Right renal pelvis (tissue), 4 donors: ENCODE measurements around the gene PAQR4. TPM values are rescaled to one million over a fixed set of nuclear protein-coding genes. Genes with fewer than 3 reads are reported as not detected.

ENCODE experiments used
- DNase-seq, 4 donors: peaks; one replicate each; pipeline ENCODE4 v3.0.0-alpha.2; 2013; ENCODE audit warnings: low read depth in 4 of 4, low spot score in 3 of 4, missing footprints in 1 of 4
- polyA plus RNA-seq, 4 donors: library from polyadenylated mRNA; unstranded; fragments of 120-200 nt; gene quantifications; one replicate each; pipeline ENCODE4 v1.2.1, GENCODE V29; 2013; ENCODE audit not compliant: insufficient read length in 4 of 4

PAQR4 gene
- polyA plus RNA-seq, 4 donors: 8.6 to 12.7 (median 10.4) TPM

- DNase-seq: no peak
Observed at GRCh38 chr16:2963723-2964474, 5.2 kb upstream of the PAQR4 start, which contains the start of gene KREMEN2. Gene KREMEN2 (plus strand): TSS chr16:2964275. CDS start chr16:2964521, 246 bp downstream.

- no peak for DNase-seq
Observed at GRCh38 chr16:2964475-2965336, 4.4 kb upstream of the PAQR4 start.

GRCh38 chr16:2966043-2966807, 2.9 kb upstream of the PAQR4 start:
- no peak for DNase-seq

- no peak for DNase-seq
Observed at GRCh38 chr16:2966808-2967191, 2.3 kb upstream of the PAQR4 start.

GRCh38 chr16:2967211-2967631, 1.9 kb upstream of the PAQR4 start:
- no peak for DNase-seq

DNA sequence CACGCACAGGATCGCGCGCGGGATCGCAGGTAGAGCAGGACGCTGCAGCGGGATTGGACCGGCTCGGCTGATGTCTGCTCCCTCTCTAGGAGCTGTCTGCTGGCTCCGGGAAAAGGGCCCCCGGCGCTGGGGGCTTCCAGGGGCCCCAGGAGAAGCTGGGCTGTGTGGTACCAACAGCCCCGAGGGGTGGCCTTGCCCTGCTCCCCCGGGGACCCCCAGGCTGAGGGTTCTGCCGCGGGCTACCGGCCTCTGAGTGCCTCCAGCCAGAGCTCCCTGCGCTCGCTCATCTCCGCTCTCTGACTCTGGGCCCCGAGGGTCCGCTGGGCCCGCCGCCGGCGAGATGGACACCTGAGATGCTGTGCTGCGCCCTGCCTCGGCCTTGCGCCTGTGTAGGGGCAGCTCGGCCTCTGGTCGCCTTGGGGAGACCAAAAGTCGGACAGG, 1.4 kb upstream of the PAQR4 start:
- no peak for DNase-seq

DNA sequence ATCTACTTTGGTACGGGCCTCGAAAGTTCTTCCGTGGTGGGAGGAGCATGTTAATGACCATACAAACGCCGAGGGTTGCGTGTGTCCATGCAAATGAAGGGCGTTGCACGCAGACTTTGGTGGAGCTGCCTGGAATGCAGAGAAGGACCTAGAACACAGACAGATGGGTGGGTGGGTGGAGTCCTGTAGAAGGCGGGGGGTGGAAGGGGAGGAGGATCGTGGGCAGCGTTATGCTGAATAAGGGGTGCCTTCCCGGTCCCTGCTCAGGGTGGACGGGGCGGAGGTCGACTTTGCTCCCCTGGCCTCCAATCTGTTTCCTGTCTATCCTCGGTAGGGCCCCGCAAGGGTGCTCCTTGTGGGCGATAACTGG, 795 bp upstream of the PAQR4 start:
- DNase-seq: no peak

DNA sequence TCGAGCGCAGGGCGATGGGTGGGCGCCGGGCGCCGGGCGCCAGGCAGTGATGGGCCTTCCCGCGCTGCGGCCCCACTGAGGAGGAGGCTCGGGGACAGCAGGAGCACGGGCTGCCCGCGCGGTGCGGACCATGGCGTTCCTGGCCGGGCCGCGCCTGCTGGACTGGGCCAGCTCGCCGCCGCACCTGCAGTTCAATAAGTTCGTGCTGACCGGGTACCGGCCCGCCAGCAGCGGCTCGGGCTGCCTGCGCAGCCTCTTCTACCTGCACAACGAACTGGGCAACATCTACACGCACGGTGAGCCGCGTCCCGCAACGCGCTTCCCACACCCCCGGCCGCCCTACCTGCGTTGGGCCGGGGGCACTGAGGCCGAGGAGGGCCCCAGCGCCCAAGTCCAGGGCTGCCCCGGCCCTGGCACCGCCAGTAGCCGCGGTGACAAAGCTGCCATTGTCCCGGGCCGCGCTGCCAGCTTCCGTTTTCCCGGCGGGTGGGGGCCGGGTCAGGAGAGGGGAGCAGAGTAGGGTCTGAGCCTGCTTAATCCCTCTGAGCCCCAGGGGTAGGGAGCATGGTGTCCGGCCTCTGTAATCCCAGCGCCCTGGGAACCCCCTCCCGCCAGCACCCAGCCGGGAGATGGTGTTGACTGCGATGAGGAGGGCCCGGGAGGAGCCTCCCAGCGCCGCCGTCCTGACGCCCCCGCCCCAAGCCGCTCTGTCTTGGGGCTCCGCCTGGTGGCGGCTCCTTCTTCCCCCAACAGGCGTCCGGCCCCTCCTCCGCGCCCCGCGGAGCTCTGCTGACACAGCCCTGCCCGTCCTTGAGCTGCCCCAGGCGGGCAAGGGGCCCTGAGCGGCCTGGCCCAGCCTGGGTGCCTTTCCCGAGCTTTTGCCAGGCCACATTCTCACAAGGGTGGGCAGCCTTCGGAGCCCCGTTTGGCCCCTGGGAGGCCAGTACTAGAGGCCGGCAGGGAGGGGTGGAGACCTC, 685 bp downstream of the PAQR4 start:
- DNase-seq: no peak

DNA sequence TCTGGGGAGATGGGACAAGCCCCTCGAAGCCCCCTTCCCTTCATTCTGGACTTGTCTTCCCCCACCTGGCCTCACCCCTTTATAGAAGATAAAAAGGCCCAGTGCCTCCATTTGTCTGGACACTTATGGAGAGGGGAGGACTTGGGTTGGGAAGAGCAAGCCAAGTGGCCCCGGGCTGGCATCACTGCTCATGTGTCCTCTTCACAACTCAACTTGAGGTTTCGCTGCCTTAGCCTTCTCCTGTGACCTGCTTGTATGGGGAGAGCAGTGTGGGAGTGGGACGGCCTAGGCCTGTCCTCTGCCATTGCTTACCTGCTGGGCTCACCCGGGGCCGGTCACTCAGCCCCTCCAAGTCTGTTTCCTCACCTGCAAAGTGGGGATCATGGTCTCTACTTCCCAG, 1.4 kb downstream of the PAQR4 start:
- DNase-seq: no peak

- DNase-seq: no peak
Observed at GRCh38 chr16:2971134-2971984, 2.2 kb downstream of the PAQR4 start.

GRCh38 chr16:2971985-2972784, 3.0 kb downstream of the PAQR4 start:
- DNase-seq: no peak

DNA sequence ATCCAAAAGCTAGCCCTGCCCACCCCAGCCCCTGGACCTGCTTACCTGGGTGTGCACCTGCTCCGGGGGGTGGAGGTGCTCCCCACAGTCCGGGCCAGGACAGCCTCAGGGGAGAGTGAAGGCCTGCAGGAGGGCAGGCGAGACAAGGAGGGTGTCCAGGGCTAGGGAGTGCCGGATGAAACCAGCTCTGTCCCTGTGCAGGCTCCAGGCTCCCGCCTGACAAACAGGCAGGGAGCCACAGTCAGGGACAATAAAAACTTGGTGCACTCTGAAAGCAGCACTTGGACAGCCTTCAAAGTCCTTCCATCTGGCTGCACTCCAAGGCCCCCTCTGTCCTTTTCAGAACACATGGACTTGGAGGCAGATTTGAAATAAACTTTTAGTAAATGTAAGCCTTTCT, 3.9 kb downstream of the PAQR4 start:
- no peak for DNase-seq

GRCh38 chr16:2973605-2974318, 4.6 kb downstream of the PAQR4 start:
- no peak for DNase-seq

DNA sequence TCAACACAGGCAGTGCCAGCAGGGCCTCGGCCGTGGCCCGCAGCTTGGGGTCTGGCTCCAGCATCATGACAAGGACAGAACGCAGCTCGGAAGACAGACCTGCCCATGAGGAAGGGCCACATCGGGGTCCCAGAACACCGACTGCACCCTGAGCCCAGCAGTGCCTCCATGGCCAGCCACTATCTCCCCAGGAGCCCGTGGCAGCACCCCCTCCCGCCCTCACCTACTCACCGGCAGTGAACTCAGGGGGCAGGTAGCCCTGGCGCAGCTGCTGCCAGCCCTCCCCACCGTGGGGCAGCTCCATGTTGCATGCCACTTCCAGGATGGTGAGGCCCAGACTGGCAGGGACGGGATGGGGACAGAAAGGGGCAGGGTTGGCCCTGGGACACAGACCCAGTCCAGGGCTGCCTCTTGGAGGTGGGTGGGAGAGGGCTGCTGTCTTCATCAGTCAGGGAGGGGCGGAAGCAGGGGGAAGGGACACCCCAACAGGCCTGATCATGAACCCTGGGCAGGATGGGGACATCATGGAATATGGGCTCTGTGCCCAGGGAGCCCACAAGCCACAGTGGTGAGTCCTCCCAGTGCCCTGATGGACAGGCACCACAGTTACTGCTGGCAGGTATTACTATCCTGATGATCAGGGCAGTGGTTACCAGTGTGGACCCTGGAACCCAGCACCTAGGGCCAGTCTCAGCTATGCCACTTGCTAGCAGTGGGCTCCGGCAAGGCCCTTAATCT, 5.3 kb downstream of the PAQR4 start:
- DNase-seq: no peak

DNA sequence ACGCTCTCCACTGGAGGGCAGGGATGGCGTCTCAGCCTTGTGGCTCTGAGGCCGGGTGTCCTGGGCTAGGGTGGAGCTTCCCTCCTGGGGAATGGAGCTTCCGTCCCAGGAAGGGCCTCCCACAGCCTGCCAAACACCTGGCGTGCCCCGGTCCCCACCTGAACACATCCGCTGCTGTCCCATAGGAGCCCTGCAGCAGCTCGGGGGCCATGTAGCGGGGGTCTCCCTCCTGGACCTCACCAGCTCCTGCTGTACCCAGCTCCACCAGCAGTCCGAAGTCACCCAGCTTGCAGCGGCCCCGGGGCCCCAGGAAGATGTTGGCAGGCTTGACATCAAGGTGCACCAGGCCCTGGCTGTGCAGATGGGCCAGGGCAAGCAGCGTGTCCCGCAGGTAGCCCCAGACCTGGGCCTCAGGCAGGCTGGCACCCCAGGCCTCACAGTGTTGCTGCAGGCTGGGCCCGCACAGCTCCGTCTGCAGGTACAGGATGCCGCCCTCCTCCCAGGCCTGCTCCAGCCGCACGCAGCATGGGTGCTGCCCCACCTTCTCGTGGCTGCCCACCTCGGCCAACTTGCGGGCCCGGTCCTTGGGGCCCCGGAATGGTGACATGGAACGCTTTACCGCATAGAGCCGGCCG, 6.1 kb downstream of the PAQR4 start:
- DNase-seq: no peak

DNA sequence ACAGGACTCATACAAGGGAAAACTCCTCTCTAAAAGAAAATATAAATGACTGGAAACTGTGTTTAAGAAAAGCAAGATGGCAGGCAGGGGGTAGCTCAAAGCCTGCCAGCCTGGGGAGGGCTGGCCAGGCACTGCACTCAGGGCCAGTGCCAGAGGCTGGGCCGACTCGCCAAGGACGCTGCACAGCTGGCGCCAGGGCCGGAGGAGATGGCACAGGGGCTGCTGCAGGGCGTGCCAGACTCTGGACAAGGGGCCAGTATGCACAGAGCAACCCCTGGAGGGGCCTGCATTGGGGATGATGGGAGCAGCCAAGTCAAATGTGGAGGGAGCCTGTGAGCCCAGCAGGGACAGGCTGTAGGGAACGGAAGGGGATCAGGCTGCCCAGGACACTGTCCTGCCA, 7.1 kb downstream of the PAQR4 start:
- DNase-seq: no peak
